GM12875 (cell line): ENCODE data around the gene KRTDAP.

Experiments
- H3K4me3 ChIP-seq: one replicate; pipeline ENCODE4 v1.5.1; 2011; ENCODE audit warnings: low read depth, low read length, control low read depth
- CTCF ChIP-seq: IDR thresholded peaks from 2 replicates; pipeline ENCODE4 v1.5.1; 2011; ENCODE audit warnings: low read depth, mild to moderate bottlenecking, control low read depth, inconsistent platforms, low read length, moderate library complexity, borderline replicate concordance; ENCODE audit not compliant: insufficient read depth

KRTDAP gene

GRCh38 chr19:35497406-35497805, 7.1 kb upstream of the KRTDAP start:
- no peak for TF ChIP-seq CTCF
- H3K4me3 ChIP-seq, result no peak overlapping the region

GRCh38 chr19:35495107-35496064, 5.1 kb upstream of the KRTDAP start:
- no peak overlapping the region for H3K4me3 ChIP-seq
- peak; percentile 99 for TF ChIP-seq CTCF

GRCh38 chr19:35493971-35494370, 3.7 kb upstream of the KRTDAP start:
- H3K4me3 ChIP-seq, result no peak overlapping the region
- no peak for TF ChIP-seq CTCF

GRCh38 chr19:35491836-35492360, 1.6 kb upstream of the KRTDAP start:
- no peak for TF ChIP-seq CTCF
- no peak overlapping the region for H3K4me3 ChIP-seq

GRCh38 chr19:35488677-35489076, 1.6 kb downstream of the KRTDAP start:
- no peak overlapping the region for H3K4me3 ChIP-seq
- TF ChIP-seq CTCF, result no peak

GRCh38 chr19:35487656-35488182, 2.5 kb downstream of the KRTDAP start:
- TF ChIP-seq CTCF, result no peak

GRCh38 chr19:35486268-35486708, 4.0 kb downstream of the KRTDAP start:
- no peak overlapping the region for H3K4me3 ChIP-seq
- no peak for TF ChIP-seq CTCF

More at GRCh38 chr19:35487656-35488182, 2.5 kb downstream of the KRTDAP start:
- no peak overlapping the region for H3K4me3 ChIP-seq
